Measurements from ENCODE around the gene TNNT2.
A peak's percentile ranks its signal among the peaks of the same experiment; 100 is the strongest.

Gene TNNT2

DNA sequence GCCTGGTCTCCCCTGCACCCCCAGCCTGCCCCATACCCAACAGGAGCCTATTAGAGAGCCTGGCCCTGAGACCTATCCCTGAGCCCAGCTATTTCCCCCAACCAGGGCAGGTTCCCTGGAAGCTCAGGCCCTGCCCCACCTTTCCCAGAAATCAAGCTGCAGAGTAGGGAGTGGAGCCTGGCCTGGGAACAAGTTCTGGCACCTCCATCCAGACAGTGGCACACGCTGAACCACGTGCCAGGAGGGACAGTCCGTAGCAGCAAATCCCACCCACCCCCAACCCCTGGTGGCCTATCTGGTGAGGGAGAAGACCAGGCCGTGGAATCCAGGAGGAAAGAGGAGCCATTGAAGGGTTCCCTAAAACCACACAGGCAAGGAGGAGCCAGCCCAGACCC, 22.6 kb downstream of the TNNT2 start:
- DNase-seq: no peak

DNA sequence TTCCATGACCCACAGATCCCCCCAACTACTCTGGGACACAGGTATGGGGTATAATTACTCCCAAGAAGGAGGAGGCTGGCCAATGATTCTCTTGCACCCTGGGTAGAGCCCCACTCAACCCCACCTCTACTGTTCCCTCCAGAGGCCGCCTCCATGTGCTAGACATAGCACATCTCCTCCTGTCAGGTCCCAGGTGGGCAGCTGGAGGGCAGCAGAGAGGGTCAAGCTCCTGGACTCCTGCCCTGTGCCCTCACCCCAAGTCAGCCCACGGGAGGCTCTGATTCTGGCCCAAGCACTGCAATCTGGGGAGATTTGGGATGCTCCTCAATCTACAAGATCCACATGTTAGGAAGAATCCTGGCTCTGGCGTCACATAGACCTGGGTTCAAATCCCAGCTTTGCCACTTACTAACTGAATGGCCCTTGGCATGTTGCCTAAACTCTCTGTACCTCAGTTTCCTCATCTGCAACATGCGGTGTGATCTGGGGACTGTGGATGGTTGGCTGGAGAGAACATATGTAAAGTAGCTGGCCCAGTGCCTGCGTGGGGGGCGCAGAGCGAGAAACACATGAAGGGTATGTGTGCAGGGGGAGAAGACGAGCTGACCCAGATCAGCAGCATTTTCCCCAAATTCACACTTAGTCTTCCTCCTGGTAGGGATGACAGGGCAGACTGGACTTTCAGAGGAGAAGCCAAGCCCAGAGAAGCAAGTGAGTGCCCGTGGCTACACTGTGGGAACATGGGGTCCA, 23.2 kb downstream of the TNNT2 start:
- no peak for DNase-seq

DNA sequence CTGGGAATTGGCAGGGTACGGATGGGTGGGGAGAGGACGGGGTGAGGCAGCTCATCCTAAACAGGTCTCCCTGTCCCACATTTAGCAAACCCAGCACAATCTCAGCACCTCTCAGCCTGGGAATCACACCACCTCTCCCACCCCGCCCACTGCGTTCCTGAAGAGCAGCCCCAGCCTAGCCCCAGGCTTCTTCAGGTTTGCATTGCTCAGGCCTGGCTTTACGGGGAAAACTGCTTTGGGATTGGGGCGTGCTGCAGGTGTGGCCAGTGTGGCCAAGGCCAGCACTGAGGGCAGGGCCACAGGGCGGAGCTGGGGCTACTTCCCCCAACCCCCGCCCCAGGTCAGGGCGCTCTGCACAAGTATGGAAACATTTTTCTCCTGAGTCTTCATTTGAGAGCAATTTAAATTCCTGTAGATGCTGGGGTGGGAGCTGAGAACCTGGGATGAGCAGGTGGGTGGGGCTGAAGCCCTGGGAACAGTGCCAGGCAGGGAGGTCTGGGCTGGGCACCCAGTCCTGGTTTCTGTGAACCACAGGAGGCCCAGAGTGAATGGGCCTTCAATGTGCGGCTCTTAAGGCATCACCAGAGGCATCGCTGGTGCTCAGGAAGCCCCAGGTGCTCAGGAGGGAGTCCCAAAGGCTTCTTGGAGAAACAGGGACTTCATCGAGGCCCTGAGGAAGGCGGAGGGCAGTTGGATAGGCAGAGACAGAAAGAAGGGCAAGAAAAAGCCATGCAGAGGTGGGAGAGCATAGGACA, 24.1 kb downstream of the TNNT2 start:
- DNase-seq: no peak

DNA sequence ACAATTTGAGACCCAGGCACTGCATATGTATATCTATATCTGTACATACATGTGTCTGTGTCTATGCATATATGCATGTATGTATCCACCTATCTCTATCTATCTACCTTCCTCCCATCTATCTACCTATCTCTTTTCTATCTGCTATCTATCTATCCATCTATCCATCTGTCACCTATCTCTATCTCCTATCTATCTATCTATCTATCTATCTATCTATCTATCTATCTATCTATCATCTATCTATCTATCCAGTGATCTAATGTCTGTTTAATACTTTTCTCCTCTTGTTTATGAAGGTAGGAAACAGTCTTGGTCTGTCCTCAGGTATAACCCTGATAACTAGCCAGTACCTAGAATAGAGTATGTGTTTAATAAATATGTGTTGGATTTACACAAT, 25.9 kb downstream of the TNNT2 start:
- DNase-seq: no peak

DNA sequence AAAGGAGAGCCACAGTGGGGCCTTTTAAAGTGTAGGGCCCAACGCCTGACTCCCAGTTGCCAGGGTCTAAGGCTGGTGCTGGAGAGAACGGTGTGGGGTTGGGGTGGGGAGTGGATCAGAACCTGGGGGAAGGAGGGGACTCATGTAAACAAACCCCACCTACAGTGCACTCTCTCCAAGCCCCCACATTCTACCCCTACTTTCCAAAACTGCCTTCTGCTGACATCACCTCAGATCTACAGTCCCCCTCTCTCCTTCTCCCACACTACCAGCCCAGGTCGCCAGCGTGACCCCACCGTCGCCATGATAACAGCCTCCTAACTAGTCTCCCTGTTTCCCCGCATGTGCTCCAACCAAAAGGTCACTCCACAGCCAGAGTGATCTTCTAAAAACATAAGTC, 26.6 kb downstream of the TNNT2 start:
- no peak for DNase-seq

DNA sequence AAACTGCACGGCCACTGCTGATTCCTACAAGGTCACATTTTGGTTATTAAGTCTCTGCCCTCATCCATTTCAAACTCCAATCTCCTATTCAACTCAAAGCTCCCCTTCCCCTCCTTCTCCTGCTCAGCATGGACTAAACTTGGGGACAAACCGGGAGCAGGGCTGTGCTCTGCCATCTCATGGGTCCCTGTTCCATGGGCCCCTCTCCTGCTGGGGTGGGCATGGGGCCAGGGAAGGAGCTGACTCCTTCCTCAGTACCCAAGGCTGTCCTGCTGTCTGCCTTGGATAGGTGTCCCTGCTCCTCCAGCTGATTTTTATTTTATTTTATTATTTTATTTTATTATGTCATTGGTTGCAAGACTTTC, 27.1 kb downstream of the TNNT2 start:
- no peak for DNase-seq

DNA sequence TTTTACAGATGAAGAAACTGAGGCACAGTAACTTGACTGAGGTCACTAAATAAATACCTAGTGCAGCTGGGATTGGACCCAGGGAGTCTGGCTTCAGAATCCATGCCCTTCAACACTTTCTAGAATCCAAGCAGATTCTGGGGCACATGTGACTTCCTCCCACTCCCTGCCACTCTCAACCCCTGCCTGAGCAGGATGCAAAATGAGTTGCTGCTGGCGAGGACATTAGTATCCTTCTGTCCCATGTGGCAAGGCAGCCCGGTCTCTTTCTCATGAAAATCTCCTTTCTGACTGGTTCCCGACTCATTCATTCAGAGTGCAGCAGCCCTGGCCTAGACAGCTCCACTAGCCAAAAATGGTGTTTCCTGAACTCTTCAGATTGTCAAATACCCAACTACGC, 28.4 kb downstream of the TNNT2 start:
- no peak for DNase-seq

DNA sequence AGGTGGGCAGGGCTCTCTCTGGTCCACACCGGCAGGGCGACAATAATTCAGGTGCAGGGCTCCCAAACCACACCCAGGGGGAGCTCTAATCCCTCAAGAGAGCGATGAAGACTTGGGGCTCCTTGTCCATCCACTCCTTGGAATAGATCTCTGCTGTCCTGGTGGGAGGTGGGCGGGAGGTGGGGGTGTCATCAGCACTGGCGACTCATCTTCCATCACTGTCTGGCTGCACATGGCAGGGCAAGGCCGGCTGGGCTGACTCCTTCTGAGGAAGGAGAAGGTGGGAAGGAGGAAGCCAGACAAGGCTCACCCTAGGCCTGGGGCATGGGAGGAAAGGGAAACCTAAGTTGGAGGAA, 29.3 kb downstream of the TNNT2 start:
- DNase-seq: peak; percentile 50 to 71

DNA sequence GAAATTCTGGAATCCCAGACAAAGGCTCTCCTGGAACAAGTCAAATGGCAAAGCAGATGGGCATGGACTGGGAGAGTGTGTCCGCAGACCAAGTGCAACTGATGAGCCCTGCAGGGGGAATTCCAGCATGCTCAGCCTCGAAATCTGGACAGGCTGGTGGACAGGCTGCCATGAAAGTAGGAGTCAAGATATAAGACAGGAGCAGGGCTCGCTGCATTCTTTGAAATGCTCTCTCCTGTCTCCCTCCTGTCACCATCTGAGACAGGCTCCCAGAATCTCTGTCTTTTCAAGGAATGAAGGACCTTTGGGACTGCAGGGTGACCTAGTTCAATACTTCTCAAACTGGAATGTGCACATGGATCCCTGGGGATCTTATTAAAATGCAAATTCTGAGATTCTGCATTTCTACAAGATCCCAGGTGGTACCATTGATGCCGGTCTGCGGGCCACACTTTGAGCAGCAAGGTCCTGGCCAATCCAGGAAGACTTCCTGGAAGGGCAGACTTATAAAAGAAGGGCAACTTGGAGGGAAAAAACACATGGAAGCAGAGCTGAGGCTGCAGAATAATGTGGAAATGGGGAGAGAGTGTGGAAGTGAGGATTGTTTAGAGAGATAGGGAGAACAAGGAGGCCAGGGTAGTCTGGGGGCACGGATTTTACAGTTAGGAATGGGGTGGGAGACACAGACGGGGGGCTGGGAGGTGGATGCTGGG, 29.8 kb downstream of the TNNT2 start:
- DNase-seq: no peak

DNA sequence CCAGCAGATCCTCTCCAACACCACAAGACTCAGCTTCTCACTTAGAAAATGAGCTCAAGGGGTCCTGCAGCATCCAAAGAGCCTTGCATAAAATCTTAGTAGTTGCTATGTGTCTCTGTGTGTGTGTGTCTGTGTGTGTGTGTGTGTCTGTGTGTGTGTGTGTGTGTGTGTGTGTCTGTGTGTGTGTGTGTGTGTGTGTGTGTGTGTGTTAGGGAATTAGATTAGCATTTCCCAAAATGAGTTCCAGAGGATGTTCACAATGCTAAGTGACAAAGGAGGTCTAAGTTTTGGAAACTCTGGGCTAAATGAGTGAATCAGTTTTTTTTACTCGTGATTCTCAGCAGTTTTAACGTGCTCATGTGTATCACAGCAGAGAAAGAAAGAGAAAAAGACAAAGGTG, 30.5 kb downstream of the TNNT2 start:
- no peak for DNase-seq

DNA sequence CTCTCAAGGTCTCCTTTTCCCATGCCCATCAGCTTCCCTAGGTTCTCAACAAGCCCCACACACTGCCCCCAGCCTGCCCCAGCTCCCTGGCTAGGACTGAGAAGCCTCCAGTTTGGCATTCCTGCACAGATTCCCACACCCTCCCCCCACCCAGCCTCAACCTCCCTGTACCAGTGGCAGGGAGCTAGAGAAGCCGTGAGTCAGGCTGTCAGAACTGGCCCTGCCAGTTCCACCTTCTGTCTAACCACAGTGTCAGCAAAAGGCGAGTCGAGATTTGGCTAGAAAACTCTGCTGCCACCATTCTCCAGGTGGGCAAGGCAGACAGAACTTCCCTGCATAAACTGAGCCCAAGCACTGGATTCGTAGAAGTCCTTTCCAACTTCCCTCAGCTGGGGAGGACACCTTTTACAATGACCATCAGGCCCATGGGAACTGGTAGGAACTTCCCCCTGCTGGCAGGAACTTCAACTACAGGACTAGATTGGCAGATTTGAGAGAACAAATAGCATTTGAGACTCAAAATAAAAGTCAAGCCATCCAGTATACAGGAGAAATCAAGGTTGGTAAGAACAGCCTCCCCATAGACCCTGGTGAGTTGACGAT, 31.0 kb downstream of the TNNT2 start:
- DNase-seq: peak in 1 of 2 experiments; percentile 35

DNA sequence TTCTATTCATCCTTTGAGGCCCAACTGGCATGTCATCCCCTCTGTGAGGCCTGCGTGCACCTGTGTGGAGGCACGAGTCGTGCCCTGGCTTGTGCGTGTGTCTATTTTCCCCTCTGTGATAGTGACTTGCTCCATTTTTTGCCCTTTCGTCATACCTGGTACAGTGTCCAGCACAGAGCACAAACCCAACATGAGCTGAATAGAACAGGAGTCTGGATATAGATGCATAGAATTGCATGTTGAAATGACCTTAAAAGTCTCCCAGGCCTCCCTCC, 32.5 kb downstream of the TNNT2 start:
- DNase-seq: no peak

DNA sequence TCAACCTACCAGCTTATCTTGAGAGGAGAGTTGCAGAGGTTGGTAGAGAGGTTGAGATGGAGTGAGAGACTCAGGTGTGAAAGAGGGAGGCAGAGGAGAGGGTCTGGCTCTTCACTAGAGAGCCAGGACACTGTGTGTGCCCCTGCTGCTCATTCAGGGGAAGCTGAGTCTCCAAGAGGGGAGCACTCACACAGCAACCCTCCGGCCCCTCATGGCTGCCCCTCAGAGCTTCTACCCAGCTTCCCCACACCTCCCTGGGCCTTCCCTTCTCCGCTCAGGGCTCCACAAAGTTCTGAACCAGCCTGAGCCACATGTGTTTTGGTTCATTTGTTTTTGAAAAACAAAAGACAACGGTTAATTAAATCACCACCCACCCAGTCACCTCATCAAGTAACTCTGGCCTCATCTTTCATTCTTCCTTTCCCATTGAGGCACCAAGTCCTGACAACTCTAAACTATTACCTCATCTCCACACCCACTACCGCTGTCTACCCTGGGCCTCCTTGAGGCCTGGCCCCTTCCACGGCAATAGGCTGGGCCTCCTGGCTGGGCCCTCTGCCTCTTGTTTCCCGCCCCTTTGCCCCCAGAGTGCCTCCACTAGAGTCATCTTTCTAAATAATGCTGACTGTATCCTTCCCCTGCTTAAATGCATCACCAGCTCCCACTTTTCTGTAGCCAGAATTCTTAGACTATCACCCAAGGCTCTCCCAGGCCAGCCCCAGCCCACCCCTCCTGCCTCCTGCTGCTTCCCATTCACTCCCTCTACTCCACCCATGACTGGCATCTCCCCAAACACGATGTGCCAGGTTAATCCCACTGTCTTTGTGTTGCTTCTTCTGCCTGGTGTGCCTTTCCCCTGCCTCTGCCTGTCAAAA, 33.0 kb downstream of the TNNT2 start:
- no peak for DNase-seq

DNA sequence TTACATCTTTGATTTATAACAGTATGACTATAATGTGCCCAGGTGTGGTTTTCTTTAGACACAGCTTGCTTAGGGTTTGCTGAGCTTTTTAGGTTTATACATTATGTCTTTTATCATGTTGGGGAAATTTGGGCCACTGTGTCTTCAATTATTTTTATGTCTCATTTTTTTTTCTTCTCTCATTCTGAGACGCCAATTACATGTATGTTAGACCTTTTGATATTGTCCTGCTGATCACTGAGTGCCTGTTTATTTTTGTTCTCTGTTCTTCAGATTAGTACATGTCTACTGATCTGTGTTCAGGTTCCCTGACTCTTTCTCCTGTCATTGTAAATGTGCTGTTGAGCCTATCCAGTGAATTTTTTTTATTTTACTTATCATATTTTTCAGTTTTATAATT, 36.1 kb downstream of the TNNT2 start:
- no peak for DNase-seq

DNA sequence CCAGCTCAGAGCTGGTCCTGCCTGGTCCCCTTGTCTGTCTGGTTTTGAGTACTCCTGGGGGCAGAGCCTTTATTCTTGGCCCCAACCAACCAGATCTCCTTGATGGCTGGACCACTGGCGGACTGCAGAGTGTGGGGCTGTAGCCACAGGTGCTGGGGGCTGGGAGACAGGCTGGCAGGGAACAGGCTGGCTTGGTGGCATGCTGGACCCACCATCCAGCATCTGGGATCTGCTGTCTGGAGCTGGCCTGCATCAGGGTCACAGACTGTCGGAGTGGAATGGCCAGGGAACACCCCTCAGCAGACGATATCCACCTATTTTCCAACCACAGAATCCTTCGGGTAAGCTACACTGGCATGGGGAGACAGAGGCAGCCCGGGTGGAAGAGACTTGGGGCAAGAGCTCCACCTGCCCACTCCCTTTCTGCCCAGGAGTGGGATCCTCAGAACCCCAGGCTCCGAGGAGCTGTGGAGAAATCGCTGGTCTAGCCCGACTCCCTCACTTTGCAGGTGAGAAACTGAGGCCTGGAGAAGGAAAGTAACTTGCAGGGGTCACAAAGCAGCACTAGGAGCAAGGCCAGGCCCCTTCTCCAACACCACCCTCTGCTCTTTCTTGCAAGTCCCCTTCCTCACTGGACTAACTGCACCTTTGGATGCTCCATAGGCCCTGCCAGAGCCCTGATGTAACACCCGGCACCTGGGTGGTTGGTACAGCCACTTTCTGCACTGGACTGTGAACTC, 40.6 kb downstream of the TNNT2 start:
- no peak for DNase-seq

DNA sequence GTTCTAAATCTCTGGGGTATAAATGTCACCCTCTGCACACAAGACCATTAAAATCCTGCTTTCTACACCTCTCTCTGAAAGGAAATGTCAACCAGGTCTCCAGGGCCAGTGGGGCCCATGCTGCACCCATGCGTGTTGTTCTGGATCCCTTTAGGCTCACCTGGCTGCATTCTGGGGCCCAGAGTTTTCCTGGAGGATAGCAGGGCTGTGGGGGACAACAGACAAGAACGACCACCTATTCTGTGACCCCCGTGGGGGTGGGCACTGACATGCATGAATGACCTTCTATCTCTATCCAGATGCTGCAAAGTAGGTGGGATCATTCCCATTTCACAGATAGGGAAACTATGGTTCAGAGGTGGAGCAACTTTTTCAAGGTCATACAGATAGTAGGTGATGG, 41.6 kb downstream of the TNNT2 start:
- no peak for DNase-seq

DNA sequence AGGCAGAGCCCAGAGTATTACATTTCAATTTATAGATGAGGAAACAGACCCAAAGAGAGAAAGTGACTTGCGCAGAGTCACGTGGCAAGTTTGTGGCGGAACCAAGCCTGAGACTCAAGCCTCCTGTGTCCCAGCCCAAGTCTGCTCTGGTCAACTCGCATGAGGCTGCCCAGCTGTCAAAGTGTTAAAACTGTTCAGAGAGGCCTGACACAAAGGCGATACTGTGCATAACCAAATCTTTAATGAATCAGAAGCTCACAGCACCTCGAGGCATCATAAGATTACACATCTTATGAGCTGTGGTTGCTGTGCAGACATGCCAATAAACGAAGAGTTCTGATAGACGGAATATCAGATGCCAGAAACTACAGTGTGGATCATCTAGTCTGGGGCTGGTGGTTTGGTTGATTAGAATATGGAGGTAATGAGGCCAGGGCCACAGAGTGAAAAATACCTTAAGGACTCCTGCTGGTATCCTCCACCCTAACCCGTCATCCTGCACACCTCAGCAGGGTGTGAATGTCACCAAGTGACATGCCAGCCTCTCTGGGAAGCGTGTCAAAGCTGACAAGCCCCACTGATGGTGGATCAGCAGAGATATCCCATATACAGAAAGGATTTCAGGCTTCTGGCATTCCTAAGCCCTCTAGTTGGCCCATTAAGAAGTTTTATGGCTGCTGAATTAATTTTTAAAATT, 42.2 kb downstream of the TNNT2 start:
- no peak for DNase-seq

DNA sequence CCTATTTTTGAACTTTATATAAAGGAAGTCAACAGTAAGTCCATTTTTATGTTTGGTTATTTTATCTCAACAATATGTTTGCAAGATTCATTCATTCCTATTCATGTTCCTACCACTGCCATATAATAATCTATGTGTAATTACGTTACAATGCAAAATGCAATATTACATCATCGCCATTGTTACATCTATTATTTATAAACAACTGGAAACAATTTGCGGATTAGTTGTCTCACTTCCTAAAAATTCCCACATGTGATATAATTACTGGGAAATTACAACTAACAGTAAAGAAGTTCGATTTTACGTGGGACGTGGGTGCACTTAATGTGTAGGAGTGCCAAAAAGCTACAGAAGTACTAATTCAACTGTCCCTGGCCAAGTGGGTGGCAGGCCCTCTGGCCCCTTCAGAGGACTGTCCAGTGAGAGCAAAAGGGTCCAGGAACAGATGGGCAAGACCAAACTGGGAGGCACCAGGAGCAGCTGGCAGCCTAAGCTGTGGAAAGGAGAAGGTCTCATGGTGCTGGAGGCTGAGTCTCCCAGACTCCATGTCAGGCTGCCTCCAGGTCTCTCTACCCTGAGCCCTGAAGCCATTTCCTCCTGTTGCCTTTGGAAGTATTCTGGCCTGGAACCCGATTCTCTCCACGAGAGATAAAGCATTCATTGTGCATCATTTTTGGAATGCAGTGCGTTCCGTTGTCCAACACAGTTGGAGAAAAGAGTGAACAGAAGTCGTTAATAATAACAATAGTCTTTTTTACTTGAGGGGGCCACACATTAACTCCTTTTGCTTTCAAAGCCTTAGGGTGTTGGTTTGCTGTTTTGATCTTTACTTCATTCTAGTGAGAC, 42.9 kb downstream of the TNNT2 start:
- DNase-seq: no peak

DNA sequence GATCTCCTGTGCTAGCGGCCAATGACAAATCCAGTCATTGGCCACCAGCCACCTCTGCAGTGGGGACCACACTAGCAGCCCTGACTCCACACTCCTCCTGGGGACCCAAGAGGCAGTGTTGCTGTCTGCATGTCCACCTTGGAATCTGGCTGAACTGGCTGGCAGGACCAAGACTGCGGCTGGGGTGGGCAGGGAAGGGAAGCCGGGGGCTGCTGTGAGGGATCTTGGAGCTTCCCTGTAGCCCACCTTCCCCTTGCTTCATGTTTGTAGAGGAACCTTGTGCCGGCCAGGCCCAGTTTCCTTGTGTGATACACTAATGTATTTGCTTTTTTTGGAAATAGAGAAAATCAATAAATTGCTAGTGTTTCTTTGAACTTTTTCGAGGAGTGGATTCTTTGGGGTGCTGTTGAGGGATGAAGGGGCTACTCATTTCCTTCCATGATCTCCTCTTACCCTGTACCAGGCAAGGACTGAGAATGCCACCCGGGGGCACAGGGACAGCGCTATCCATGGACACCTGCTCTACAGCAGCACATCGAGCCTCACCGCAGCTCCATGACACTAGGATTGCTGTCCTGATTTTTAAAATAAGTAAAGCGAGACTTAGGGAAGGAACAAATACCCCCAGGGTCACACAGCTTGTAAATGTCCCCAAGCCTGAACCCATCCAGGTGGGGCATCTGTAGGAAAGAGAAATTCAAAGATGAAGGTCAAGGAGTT, 44.7 kb downstream of the TNNT2 start:
- DNase-seq: no peak

DNA sequence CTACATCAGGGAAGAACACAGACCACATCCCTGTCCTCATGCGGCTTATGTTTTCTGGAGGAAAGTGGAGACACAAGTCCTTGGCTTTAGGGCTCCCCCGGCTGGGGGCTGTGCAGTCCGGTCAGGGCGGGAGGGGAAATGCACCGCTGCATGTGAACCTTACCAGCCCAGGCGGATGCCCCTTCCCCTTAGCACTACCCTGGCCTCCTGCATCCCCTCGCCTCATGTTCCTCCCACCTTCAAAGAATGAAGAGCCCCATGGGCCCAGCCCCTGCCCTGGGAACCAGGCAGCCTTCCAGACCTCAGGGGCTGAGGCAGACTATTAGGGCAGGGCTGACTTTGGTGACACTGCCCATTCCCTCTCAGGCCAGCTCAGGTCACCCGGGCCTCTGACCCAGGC, 45.5 kb downstream of the TNNT2 start:
- DNase-seq: no peak
